ENCODE data around the gene ELF5. TPM values are rescaled to one million over a fixed set of nuclear protein-coding genes. Genes with fewer than 3 reads are reported as not detected.

Gene ELF5
- total RNA-seq, 1 donor from 2014 or later = not detected

DNA sequence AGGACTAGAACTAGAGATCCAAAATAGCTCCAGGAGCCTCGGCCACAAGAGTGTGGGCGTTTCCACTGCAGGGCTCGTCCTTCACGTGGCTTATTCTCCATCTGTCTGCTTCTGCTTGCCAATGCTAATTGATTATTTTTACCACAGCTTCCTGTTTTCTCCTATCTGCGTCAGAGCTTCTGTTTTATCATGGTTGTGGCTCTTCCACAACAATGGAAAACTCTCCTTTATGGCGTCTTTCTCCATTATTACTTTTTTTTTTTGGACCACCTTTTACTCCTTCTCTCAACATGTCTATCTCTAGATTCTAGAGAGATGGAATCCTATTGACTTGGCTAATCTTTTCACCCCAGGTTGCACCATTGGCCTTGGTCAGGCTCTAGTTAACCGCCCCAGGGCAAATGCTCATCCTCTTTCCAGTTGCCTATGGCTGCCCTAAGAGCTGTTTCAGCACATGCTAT lies 49.0 kb downstream of the ELF5 start:
- intact Hi-C loops (cut with DNase I) = no loop called here
- no peaks in the 10 kb centered on the region for H3K4me1 ChIP-seq
- no peaks in the 10 kb centered on the region for H3K27me3 ChIP-seq
- no peaks in the 10 kb centered on the region for H3K9me3 ChIP-seq
- H3K27ac ChIP-seq = no peak overlapping the region
- DNase-seq (ENCODE audit: extremely low spot score in 2 of 2) = no peak
- no peak overlapping the region for H3K4me3 ChIP-seq
- H3K36me3 ChIP-seq = peaks cover 6 to 73% of the 10 kb centered on the region in 2 donors
- TF ChIP-seq POLR2AphosphoS5 (IDR thresholded peaks at IDR 0.05; ENCODE audit: insufficient read depth in 1 of 2, low read depth in 1 of 2) (no peak), CTCF (IDR thresholded peaks at IDR 0.05) (no peak), POLR2A (IDR thresholded peaks at IDR 0.05) (no peak)

DNA sequence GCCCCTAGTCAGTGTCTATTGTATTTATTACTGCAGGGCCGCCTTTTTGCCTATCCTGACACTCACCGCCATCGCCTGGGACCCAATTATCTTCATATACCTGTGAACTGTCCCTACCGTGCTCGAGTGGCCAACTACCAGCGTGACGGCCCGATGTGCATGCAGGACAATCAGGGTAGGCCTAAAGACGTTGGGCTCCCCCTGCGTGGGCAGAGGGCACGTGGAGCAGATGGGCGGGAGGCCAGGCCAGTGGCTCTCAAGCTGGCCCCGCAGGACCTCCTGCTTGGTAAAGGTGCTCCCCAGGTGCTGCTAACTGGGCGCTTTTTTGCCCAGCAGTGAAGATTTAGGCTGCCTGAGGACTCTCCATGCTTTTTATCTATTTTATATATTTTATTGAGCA lies 52.4 kb downstream of the ELF5 start:
- TF ChIP-seq POLR2AphosphoS5 (IDR thresholded peaks at IDR 0.05; ENCODE audit: insufficient read depth in 1 of 2, low read depth in 1 of 2) = no peak
- TF ChIP-seq POLR2A (IDR thresholded peaks at IDR 0.05) = no peak
- TF ChIP-seq CTCF (IDR thresholded peaks at IDR 0.05) = no peak
- Histone ChIP-seq H3K27me3 (no peaks in the 10 kb centered on the region), H3K36me3 (peaks cover 6 to 82% of the 10 kb centered on the region in 2 donors), H3K9me3 (no peaks in the 10 kb centered on the region), H3K4me1 (no peaks in the 10 kb centered on the region), H3K27ac (no peak overlapping the region), H3K4me3 (no peak overlapping the region)
- intact Hi-C loops (cut with DNase I) = no loop called here
- no peak for DNase-seq (ENCODE audit: extremely low spot score in 2 of 2)

- Histone ChIP-seq H3K4me1 (no peaks in the 10 kb centered on the region), H3K4me3 (no peak overlapping the region), H3K36me3 (peaks cover 6 to 80% of the 10 kb centered on the region in 2 donors), H3K27me3 (no peaks in the 10 kb centered on the region), H3K9me3 (no peaks in the 10 kb centered on the region), H3K27ac (no peak overlapping the region)
- intact Hi-C loops (cut with DNase I) = no loop called here
- TF ChIP-seq CTCF (IDR thresholded peaks at IDR 0.05) = no peak
- no peak for TF ChIP-seq POLR2AphosphoS5 (IDR thresholded peaks at IDR 0.05; ENCODE audit: insufficient read depth in 1 of 2, low read depth in 1 of 2)
- no peak for TF ChIP-seq POLR2A (IDR thresholded peaks at IDR 0.05)
- DNase-seq (ENCODE audit: extremely low spot score in 2 of 2) = no peak
These were observed 53.3 kb downstream of the ELF5 start for GRCh38 chr11:34460278-34460677.

GRCh38 chr11:34459507-34460162 lies 54.0 kb downstream of the ELF5 start:
- TF ChIP-seq POLR2AphosphoS5 (IDR thresholded peaks at IDR 0.05; ENCODE audit: insufficient read depth in 1 of 2, low read depth in 1 of 2) = no peak
- no peak for TF ChIP-seq CTCF (IDR thresholded peaks at IDR 0.05)
- no peak for TF ChIP-seq POLR2A (IDR thresholded peaks at IDR 0.05)
- no peak overlapping the region for H3K4me3 ChIP-seq
- no peaks in the 10 kb centered on the region for H3K9me3 ChIP-seq
- H3K36me3 ChIP-seq = peaks cover 4 to 80% of the 10 kb centered on the region in 2 donors
- no peaks in the 10 kb centered on the region for H3K27me3 ChIP-seq
- H3K27ac ChIP-seq = no peak overlapping the region
- intact Hi-C loops (cut with DNase I) = no loop called here
- no peak for DNase-seq (ENCODE audit: extremely low spot score in 2 of 2)
- no peaks in the 10 kb centered on the region for H3K4me1 ChIP-seq

DNA sequence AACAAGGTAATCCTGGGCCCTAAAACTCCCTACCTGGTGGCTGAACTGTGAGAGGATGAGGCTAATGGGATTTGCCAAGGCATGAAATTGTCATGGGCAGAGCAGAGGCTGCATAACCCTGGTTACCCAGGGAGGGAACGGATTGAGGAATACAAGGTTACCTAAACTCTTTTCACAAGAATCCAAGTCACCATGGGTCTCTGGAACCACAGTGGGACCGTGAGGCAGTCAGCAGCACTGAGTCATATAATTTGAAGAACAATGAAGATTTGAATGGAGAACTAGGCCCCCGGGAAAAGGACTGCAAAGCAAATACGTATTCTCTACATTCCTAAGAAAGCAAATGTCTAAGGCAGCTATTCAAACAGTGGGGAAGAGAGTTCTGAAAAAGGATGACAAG lies 55.1 kb downstream of the ELF5 start:
- intact Hi-C loops (cut with DNase I) = no loop called here
- no peaks in the 10 kb centered on the region for H3K9me3 ChIP-seq
- TF ChIP-seq POLR2A (IDR thresholded peaks at IDR 0.05) (no peak), POLR2AphosphoS5 (IDR thresholded peaks at IDR 0.05; ENCODE audit: insufficient read depth in 1 of 2, low read depth in 1 of 2) (no peak), CTCF (IDR thresholded peaks at IDR 0.05) (no peak)
- no peaks in the 10 kb centered on the region for H3K27me3 ChIP-seq
- H3K27ac ChIP-seq = no peak overlapping the region
- no peak for DNase-seq (ENCODE audit: extremely low spot score in 2 of 2)
- no peaks in the 10 kb centered on the region for H3K4me1 ChIP-seq
- peaks cover 0 to 80% of the 10 kb centered on the region in 2 donors for H3K36me3 ChIP-seq
- H3K4me3 ChIP-seq = no peak overlapping the region
